Left kidney (tissue), 2 donors: ENCODE measurements around the gene PDGFRB. TPM values are rescaled to one million over a fixed set of nuclear protein-coding genes. Genes with fewer than 3 reads are reported as not detected.

Experiments
- DNase-seq: peaks from one replicate; pipeline ENCODE4 v3.0.0-alpha.2; 2013
- polyA plus RNA-seq: library from polyadenylated mRNA; unstranded; fragments of 120-200 nt; gene quantifications from one replicate; pipeline ENCODE4 v1.2.1, GENCODE V29; 2013; ENCODE audit not compliant: insufficient read length

Gene PDGFRB
- polyA plus RNA-seq, 1 donor: 137 TPM

- DNase-seq: no peak
Observed at GRCh38 chr5:150183436-150183835, 27.8 kb upstream of the PDGFRB start.

GRCh38 chr5:150182774-150183173, 27.1 kb upstream of the PDGFRB start:
- DNase-seq: no peak

GRCh38 chr5:150181766-150182545, 26.3 kb upstream of the PDGFRB start:
- DNase-seq: no peak

GRCh38 chr5:150181027-150181426, 25.4 kb upstream of the PDGFRB start:
- no peak for DNase-seq

GRCh38 chr5:150180241-150181026, 24.8 kb upstream of the PDGFRB start:
- no peak for DNase-seq

- DNase-seq: no peak
Observed at GRCh38 chr5:150179019-150179620, 23.5 kb upstream of the PDGFRB start.

GRCh38 chr5:150178262-150178661, 22.6 kb upstream of the PDGFRB start:
- DNase-seq: no peak

- DNase-seq: no peak
Observed at GRCh38 chr5:150177721-150178120, 22.1 kb upstream of the PDGFRB start.

GRCh38 chr5:150176745-150177477, 21.3 kb upstream of the PDGFRB start:
- DNase-seq: no peak

- no peak for DNase-seq
Observed at GRCh38 chr5:150175536-150175935, 19.9 kb upstream of the PDGFRB start.

- no peak for DNase-seq
Observed at GRCh38 chr5:150175076-150175475, 19.4 kb upstream of the PDGFRB start.

GRCh38 chr5:150174285-150174684, 18.6 kb upstream of the PDGFRB start:
- no peak for DNase-seq

- DNase-seq: no peak
Observed at GRCh38 chr5:150173161-150173560, 17.5 kb upstream of the PDGFRB start.

GRCh38 chr5:150172556-150172955, 16.9 kb upstream of the PDGFRB start:
- no peak for DNase-seq

GRCh38 chr5:150172145-150172544, 16.5 kb upstream of the PDGFRB start:
- DNase-seq: no peak

- no peak for DNase-seq
Observed at GRCh38 chr5:150168864-150169263, 13.2 kb upstream of the PDGFRB start.

- no peak for DNase-seq
Observed at GRCh38 chr5:150167908-150168307, 12.3 kb upstream of the PDGFRB start.

GRCh38 chr5:150167512-150167850, 11.8 kb upstream of the PDGFRB start:
- no peak for DNase-seq

- DNase-seq: no peak
Observed at GRCh38 chr5:150166650-150167511, 11.2 kb upstream of the PDGFRB start, which contains the start of gene CDX1. Gene CDX1 (plus strand): TSS chr5:150166778. CDS start chr5:150166877, 99 bp downstream.

GRCh38 chr5:150166037-150166649, 10.5 kb upstream of the PDGFRB start:
- no peak for DNase-seq
